Spleen (tissue), 11 donors: ENCODE results near the gene CDC5L. TPM values are rescaled to one million over a fixed set of nuclear protein-coding genes. Genes with fewer than 3 reads are reported as not detected.
"Not testable (repeated sequence)": the region's sequence is repeated elsewhere in the genome, so short reads cannot be mapped to it uniquely, and the experiment has no call there.

Experiments
- DNase-seq: peaks from one replicate; pipeline ENCODE4 v3.0.0-alpha.2; 2020
- H3K27ac ChIP-seq, 8 donors: fragments of 200-600 bp; sonication (generic) in 7 of 8; 1 replicate in 4 of 8; 2 replicates in 4 of 8; pipeline versions ENCODE4 v1.5.0 to v1.8.0; 2016 to 2021; ENCODE audit warnings: inconsistent platforms in 4 of 8, mild to moderate bottlenecking in 4 of 8, moderate library complexity in 1 of 8
- H3K27me3 ChIP-seq, 7 donors: fragments of 200-600 bp; sonication (generic) in 6 of 7; replicated peaks in 1 of 7; 1 replicate in 4 of 7; 2 replicates in 3 of 7; pipeline versions ENCODE4 v1.5.0 to v1.8.0; 2016 to 2021; ENCODE audit warnings: inconsistent platforms in 3 of 7, mild to moderate bottlenecking in 1 of 7
- H3K36me3 ChIP-seq, 6 donors: fragments of 200-600 bp; sonication (generic) in 5 of 6; 1 replicate in 4 of 6; 2 replicates in 2 of 6; pipeline versions ENCODE4 v1.5.0 to v1.8.0; 2016 to 2021; ENCODE audit warnings: inconsistent platforms in 2 of 6
- H3K4me1 ChIP-seq, 6 donors: fragments of 200-600 bp; sonication (generic) in 5 of 6; 1 replicate in 3 of 6; 2 replicates in 3 of 6; pipeline versions ENCODE4 v1.5.0 to v1.8.0; 2016 to 2021; ENCODE audit warnings: inconsistent platforms in 3 of 6
- H3K4me3 ChIP-seq, 8 donors: fragments of 200-600 bp; sonication (generic) in 7 of 8; 1 replicate in 4 of 8; 2 replicates in 4 of 8; pipeline versions ENCODE4 v1.5.0 to v1.8.0; 2016 to 2021; ENCODE audit warnings: inconsistent platforms in 4 of 8, mild to moderate bottlenecking in 4 of 8, moderate library complexity in 2 of 8
- H3K9me3 ChIP-seq, 8 donors: fragments of 200-600 bp; sonication (generic) in 7 of 8; 1 replicate in 4 of 8; 2 replicates in 4 of 8; pipeline versions ENCODE4 v1.5.0 to v1.8.0; 2016 to 2021; ENCODE audit warnings: inconsistent platforms in 4 of 8
- CTCF ChIP-seq, 11 experiments: fragments of 200-600 bp in 7 of 11; fragments of 450-650 bp in 4 of 11; sonication (generic) in 4 of 11; IDR thresholded peaks in 8 of 11; conservative IDR thresholded peaks in 3 of 11; 1 replicate in 7 of 11; 2 replicates in 4 of 11; pipeline versions ENCODE4 v1.4.0 to v1.8.0; 2016 to 2021; ENCODE audit warnings: antibody characterized with exemption in 11 of 11, inconsistent platforms in 4 of 11, mild to moderate bottlenecking in 1 of 11
- POLR2A ChIP-seq, 3 donors: fragments of 450-650 bp; IDR thresholded peaks; one replicate each; pipeline ENCODE4 v1.5.1; 2017; ENCODE audit warnings: antibody characterized with exemption in 3 of 3, mild to moderate bottlenecking in 1 of 3
- POLR2AphosphoS5 ChIP-seq, 3 donors: sonication (generic); formaldehyde crosslinking; IDR thresholded peaks; one replicate each; pipeline ENCODE4 v1.5.1; 2017; ENCODE audit warnings: antibody characterized with exemption in 3 of 3
- WGBS, 5 donors: extraction: QIAGEN DNeasy Blood & Tissue Kit in 3 of 5; methylation state at CpG; one replicate each; pipeline versions ENCODE4 v1.1.5 to v1.1.7; 2013 to 2018; 5-methylcytosine and 5-hydroxymethylcytosine counted together
- intact Hi-C: fragments of 100-400 bp; cut with DNase I; formaldehyde crosslinking; loops from one replicate; pipeline ENCODE4 v1.15.0; 2023; ENCODE audit warnings: low total_unique reads
- polyA plus RNA-seq, 3 donors: library from polyadenylated mRNA; stranded (reverse); fragments of 200-250 nt; gene quantifications; one replicate each; pipeline ENCODE4 v1.2.1, GENCODE V29; 2013
- total RNA-seq, 7 donors: library from RNA; depleted of rRNA in 3 of 7; stranded (reverse); fragments of >200 nt in 3 of 7; fragmentation: NEBNext Ultra II Directional in 4 of 7; extraction: Animal tissue kit (Norgen Biotek cat#: 25700) in 4 of 7; gene quantifications; one replicate each; pipeline versions ENCODE4 v1.1.0 to v1.2.1, GENCODE V29; 2016 to 2021
- donor health status: healthy with polysubstance abuse.
- donor health status: DM: no; HTN: no; CAD: no; lungs with moderate emphysema.
- donor health status: DM: no; HTN: no; CAD: no.
- donor health status: Bipolar disorder and iron deficiency.
- donor health status: healthy.
- donor health status: DM: no; HTN: no; CAD: no.
- donor health status: DM: yes; HTN: yes; CAD: no.

Gene CDC5L
- total and polyA plus RNA-seq, 10 donors = 5.3 to 20.3 (median 18.1) TPM

- intact Hi-C loops = loop anchor here (2.0 to 5.0 kb wide), 2 partner anchors 168 to 243 kb away; no protein-coding TSS in a partner anchor
- Histone ChIP-seq H3K27me3 (peaks cover 0 to 43% (median 35%) of the 10 kb centered on the region in 7 donors), H3K9me3 (no peaks in the 10 kb centered on the region), H3K4me1 (peaks cover 0 to 10% (median 6%) of the 10 kb centered on the region in 6 donors), H3K36me3 (no peaks in the 10 kb centered on the region), H3K27ac (no peak overlapping the region), H3K4me3 (no peak overlapping the region)
- no peak for DNase-seq
- 65 to 76% (median 69%) methylated on average over 5 to 7 of the region's 7 CpGs for WGBS, 5 donors
- TF ChIP-seq POLR2A (IDR thresholded peaks at IDR 0.05) = no peak
- TF ChIP-seq POLR2AphosphoS5 (IDR thresholded peaks at IDR 0.05) = no peak
- TF ChIP-seq CTCF (IDR thresholded peaks at IDR 0.05 in 8 of 11, conservative IDR thresholded peaks at IDR 0.05 in 3 of 11) = no peak
Measured at GRCh38 chr6:44339763-44340625, 47.5 kb upstream of the CDC5L start.

- no peak for TF ChIP-seq CTCF (IDR thresholded peaks at IDR 0.05 in 8 of 11, conservative IDR thresholded peaks at IDR 0.05 in 3 of 11)
- TF ChIP-seq POLR2A (IDR thresholded peaks at IDR 0.05) = no peak
- TF ChIP-seq POLR2AphosphoS5 (IDR thresholded peaks at IDR 0.05) = no peak
- no peak overlapping the region for H3K4me3 ChIP-seq
- no peaks in the 10 kb centered on the region for H3K36me3 ChIP-seq
- DNase-seq = no peak
- no peaks in the 10 kb centered on the region for H3K9me3 ChIP-seq
- H3K27ac ChIP-seq = no peak overlapping the region
- intact Hi-C loops = no loop called here
- 57 to 80% (median 66%) methylated on average over 8 of the region's 8 CpGs for WGBS, 5 donors
- peaks cover 0 to 10% (median 6%) of the 10 kb centered on the region in 6 donors for H3K4me1 ChIP-seq
- H3K27me3 ChIP-seq = peaks cover 0 to 53% (median 37%) of the 10 kb centered on the region in 7 donors
Measured at GRCh38 chr6:44341095-44341890, 46.2 kb upstream of the CDC5L start.

- Histone ChIP-seq H3K27ac (no peak overlapping the region), H3K9me3 (no peaks in the 10 kb centered on the region), H3K4me3 (no peak overlapping the region), H3K27me3 (peaks cover 0 to 55% (median 37%) of the 10 kb centered on the region in 7 donors), H3K4me1 (peaks cover 0 to 10% (median 6%) of the 10 kb centered on the region in 6 donors), H3K36me3 (no peaks in the 10 kb centered on the region)
- intact Hi-C loops = no loop called here
- TF ChIP-seq POLR2A (IDR thresholded peaks at IDR 0.05) = no peak
- TF ChIP-seq POLR2AphosphoS5 (IDR thresholded peaks at IDR 0.05) = no peak
- WGBS, 5 donors = 18 to 33% (median 21%) methylated on average over 6 of the region's 6 CpGs
- DNase-seq = no peak
Measured at GRCh38 chr6:44342052-44342451, 45.5 kb upstream of the CDC5L start.

- peak; percentile 72 for DNase-seq
- TF ChIP-seq POLR2A (IDR thresholded peaks at IDR 0.05) (no peak), CTCF (IDR thresholded peaks at IDR 0.05 in 8 of 11, conservative IDR thresholded peaks at IDR 0.05 in 3 of 11) (no peak), POLR2AphosphoS5 (IDR thresholded peaks at IDR 0.05) (no peak)
Measured at GRCh38 chr6:44342489-44342888, 45.0 kb upstream of the CDC5L start, which contains the start of gene SPATS1. Gene SPATS1, plus strand, starts transcription at chr6:44342650. Its CDS starts 446 bp downstream, at chr6:44343096.

GRCh38 chr6:44346818-44347217 lies 40.7 kb upstream of the CDC5L start:
- H3K36me3 ChIP-seq, H3K4me3 ChIP-seq, intact Hi-C loops, H3K9me3 ChIP-seq, H3K27ac ChIP-seq, DNase-seq: not testable (repeated sequence)
- Histone ChIP-seq H3K4me1 (peaks cover 0 to 10% (median 6%) of the 10 kb centered on the region in 6 donors), H3K27me3 (peaks cover 0 to 44% (median 31%) of the 10 kb centered on the region in 7 donors)
- WGBS, 5 donors = 79 to 87% (median 83%) methylated on average over 4 of the region's 4 CpGs

More at GRCh38 chr6:44342489-44342888, 45.0 kb upstream of the CDC5L start, which contains the start of gene SPATS1:
- Histone ChIP-seq H3K9me3 (no peaks in the 10 kb centered on the region), H3K4me1 (peaks cover 0 to 10% (median 6%) of the 10 kb centered on the region in 6 donors), H3K4me3 (peak within 1 kb of the TSS in 1 of 8 donors; percentile 33), H3K27ac (no peak within 1 kb of the TSS), H3K36me3 (no peaks in the 10 kb centered on the region), H3K27me3 (peaks cover 0 to 55% (median 37%) of the 10 kb centered on the region in 7 donors)
- intact Hi-C loops = no loop called here
- 3 to 7% (median 5%) methylated on average over 25 to 31 of the region's 31 CpGs for WGBS, 5 donors
